Dedifferentiated amniotic fluid mesenchymal stem cell (primary cell): Measurements from ENCODE around the gene CSK.

Source experiments
- DNase-seq: peaks from one replicate; pipeline ENCODE4 v3.0.0-alpha.2; 2016; ENCODE audit errors: extremely low spot score

CSK gene

GRCh38 chr15:74787251-74788041 lies 5.6 kb downstream of the CSK start:
- peak; percentile 38 for DNase-seq

- no peak for DNase-seq
These were observed 6.3 kb downstream of the CSK start for GRCh38 chr15:74788042-74788682.

- DNase-seq, result no peak
These were observed 6.8 kb downstream of the CSK start for GRCh38 chr15:74788683-74789151.

GRCh38 chr15:74789171-74789631 lies 7.3 kb downstream of the CSK start:
- no peak for DNase-seq

- DNase-seq, result no peak
These were observed 7.8 kb downstream of the CSK start for GRCh38 chr15:74789741-74790079.

GRCh38 chr15:74790080-74790916 lies 8.4 kb downstream of the CSK start:
- no peak for DNase-seq

- no peak for DNase-seq
These were observed 9.1 kb downstream of the CSK start for GRCh38 chr15:74791007-74791406.

GRCh38 chr15:74791667-74792066 lies 9.8 kb downstream of the CSK start:
- DNase-seq, result no peak

- no peak for DNase-seq
These were observed 10.5 kb downstream of the CSK start for GRCh38 chr15:74792227-74793016.

- DNase-seq, result no peak
These were observed 11.5 kb downstream of the CSK start for GRCh38 chr15:74793135-74794028.

- no peak for DNase-seq
These were observed 12.5 kb downstream of the CSK start for GRCh38 chr15:74794248-74794969.

- DNase-seq, result no peak
These were observed 13.1 kb downstream of the CSK start for GRCh38 chr15:74794970-74795349.

- no peak for DNase-seq
These were observed 14.2 kb downstream of the CSK start for GRCh38 chr15:74795966-74796625.

- no peak for DNase-seq
These were observed 16.7 kb downstream of the CSK start for GRCh38 chr15:74798388-74799254.

GRCh38 chr15:74799255-74799855 lies 17.5 kb downstream of the CSK start:
- no peak for DNase-seq

GRCh38 chr15:74799856-74800558 lies 18.1 kb downstream of the CSK start:
- no peak for DNase-seq

- no peak for DNase-seq
These were observed 18.7 kb downstream of the CSK start for GRCh38 chr15:74800559-74801094.
